ENCODE measurements around the gene CLCN7. TPM values are rescaled to one million over a fixed set of nuclear protein-coding genes. Genes with fewer than 3 reads are reported as not detected.

Gene CLCN7
- total and polyA plus RNA-seq, 9 of the 15 experiments (the other 6 are each of a cell fraction or from before 2014, with no cell fraction given): 0.06 to 126 (median 18.7) TPM

DNA sequence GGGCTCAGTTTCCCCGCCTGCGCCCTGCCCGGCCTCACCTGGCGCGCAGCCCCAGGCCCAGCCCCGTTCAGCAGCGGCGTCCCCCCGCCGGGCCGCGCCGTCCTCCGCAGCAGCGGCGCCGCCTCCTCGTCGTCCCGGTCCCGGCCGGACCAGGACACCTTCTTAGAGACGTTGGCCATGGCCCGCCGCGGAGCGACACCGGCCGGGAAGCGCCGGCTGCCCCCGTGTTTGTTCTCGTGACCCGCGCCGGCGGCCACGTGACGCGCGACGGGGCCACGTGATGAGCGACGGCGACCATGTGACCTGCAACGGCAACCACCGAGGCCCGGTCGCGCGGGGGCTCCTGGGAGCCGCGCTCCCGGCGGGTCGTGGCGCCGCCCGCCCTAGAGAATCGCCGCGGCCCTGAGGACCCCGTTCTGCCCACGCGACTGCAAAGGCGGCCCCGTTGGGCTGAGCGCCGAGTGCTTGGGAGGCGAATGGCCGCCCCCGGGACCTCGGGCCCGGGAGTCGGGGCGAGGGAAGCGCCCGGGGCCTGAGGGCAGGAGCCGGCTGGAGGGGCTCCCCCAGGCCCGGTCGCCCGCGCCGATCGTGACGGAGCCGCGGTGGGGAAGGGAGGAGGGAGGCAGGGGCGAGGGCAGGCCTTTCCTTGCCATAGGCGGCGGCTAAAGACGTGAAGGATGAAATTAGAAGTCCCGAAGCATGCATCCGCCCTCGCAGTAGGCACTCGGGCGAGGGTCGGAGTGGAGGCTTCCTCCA, at the start of gene CLCN7 (continued):
- TF ChIP-seq, protein P1, sequence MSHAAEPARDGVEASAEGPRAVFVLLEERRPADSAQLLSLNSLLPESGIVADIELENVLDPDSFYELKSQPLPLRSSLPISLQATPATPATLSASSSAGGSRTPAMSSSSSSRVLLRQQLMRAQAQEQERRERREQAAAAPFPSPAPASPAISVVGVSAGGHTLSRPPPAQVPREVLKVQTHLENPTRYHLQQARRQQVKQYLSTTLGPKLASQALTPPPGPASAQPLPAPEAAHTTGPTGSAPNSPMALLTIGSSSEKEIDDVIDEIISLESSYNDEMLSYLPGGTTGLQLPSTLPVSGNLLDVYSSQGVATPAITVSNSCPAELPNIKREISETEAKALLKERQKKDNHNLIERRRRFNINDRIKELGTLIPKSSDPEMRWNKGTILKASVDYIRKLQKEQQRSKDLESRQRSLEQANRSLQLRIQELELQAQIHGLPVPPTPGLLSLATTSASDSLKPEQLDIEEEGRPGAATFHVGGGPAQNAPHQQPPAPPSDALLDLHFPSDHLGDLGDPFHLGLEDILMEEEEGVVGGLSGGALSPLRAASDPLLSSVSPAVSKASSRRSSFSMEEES (CRISPR knock-in tag; IDR thresholded peaks at IDR 0.05): peak; percentile 98
- TF ChIP-seq RAD51 (IDR thresholded peaks at IDR 0.05; ENCODE audit: borderline replicate concordance, low read depth) (peak; percentile 99), YY1 (IDR thresholded peaks at IDR 0.05; ENCODE audit: borderline replicate concordance in 1 of 3, control insufficient read depth in 1 of 3, extremely low read depth in 1 of 3, insufficient read depth in 3 of 3, insufficient read length in 1 of 3, insufficient replicate concordance in 2 of 3, low read depth in 1 of 3, low read length in 2 of 3) (peak in 1 of 3 experiments; percentile 56), SREBF1 (IDR thresholded peaks at IDR 0.05; ENCODE audit: borderline replicate concordance, low read depth, low read length) (peak; percentile 39; the same call in 1 of the 2 replicates), MYC (IDR thresholded peaks at IDR 0.05; ENCODE audit: low read depth, low read length) (peak; percentile 95), MYC (CRISPR knock-in tag; IDR thresholded peaks at IDR 0.05; ENCODE audit: borderline replicate concordance, low read depth) (no peak), NEUROD1 (IDR thresholded peaks at IDR 0.05; ENCODE audit: borderline replicate concordance, low read depth, low read length, partially characterized antibody) (peak; percentile 26), MXD1 (CRISPR knock-in tag; IDR thresholded peaks at IDR 0.05; ENCODE audit: borderline replicate concordance, poor library complexity, severe bottlenecking) (peak; percentile 37), SIN3B (IDR thresholded peaks at IDR 0.05; ENCODE audit: low read depth) (peak; percentile 98), ZNF197 (CRISPR knock-in tag; IDR thresholded peaks at IDR 0.05; ENCODE audit: low read depth) (no peak), ZNF175 (CRISPR knock-in tag; IDR thresholded peaks at IDR 0.05; ENCODE audit: low read depth) (0 out of 2 replicates have a peak, but pooled peaks have one; percentile 43), HES1 (IDR thresholded peaks at IDR 0.05; ENCODE audit: low read depth) (no peak), ZNF639 (CRISPR knock-in tag; conservative IDR thresholded peaks at IDR 0.05 in 1 of 2, IDR thresholded peaks at IDR 0.05 in 1 of 2) (peak in 1 of 2 experiments; percentile 96; a peak in 2 of 4 replicates), SIN3A (IDR thresholded peaks at IDR 0.05; ENCODE audit: borderline replicate concordance in 2 of 2, control insufficient read depth in 1 of 2, low read depth in 2 of 2, low read length in 2 of 2) (peak; percentile 78 to 95; a peak in 2 of 4 replicates), RCOR1 (IDR thresholded peaks at IDR 0.05; ENCODE audit: borderline replicate concordance in 1 of 2, low read depth in 2 of 2, low read length in 2 of 2) (peak in 1 of 2 experiments; percentile 87; a peak in 2 of 4 replicates), ZNF717 (CRISPR knock-in tag; IDR thresholded peaks at IDR 0.05) (0 out of 2 replicates have a peak, but pooled peaks have one; percentile 35), ATF3 (IDR thresholded peaks at IDR 0.05) (no peak; the same call in 1 of the 2 replicates), ATF3 (CRISPR knock-in tag; conservative IDR thresholded peaks at IDR 0.05) (peak; percentile 83; the same call in 1 of the 2 replicates), ZNF133 (CRISPR knock-in tag; IDR thresholded peaks at IDR 0.05) (no peak)

Data from K562 (cell line).